Cardiac muscle cell (in vitro differentiated cells and primary cell): ENCODE data around the gene MARK4. TPM values are rescaled to one million over a fixed set of nuclear protein-coding genes. Genes with fewer than 3 reads are reported as not detected.

ENCODE experiments used
- DNase-seq, 2 donors: peaks; one replicate each; pipeline versions ENCODE4 v3.0.0 to v3.0.0-alpha.2; 2010 to 2017; ENCODE audit warnings: low read depth in 1 of 2, low spot score in 1 of 2
- H3K27ac ChIP-seq: fragments of 200-600 bp; sonication (generic); 2 replicates; pipeline ENCODE4 v1.5.1; 2016
- H3K27me3 ChIP-seq: fragments of 200-600 bp; sonication (generic); 2 replicates; pipeline ENCODE4 v1.6.0; 2016; ENCODE audit warnings: control low read depth
- H3K36me3 ChIP-seq: fragments of 200-600 bp; sonication (generic); 2 replicates; pipeline ENCODE4 v1.5.1; 2016; ENCODE audit warnings: control low read depth
- H3K4me1 ChIP-seq: fragments of 200-600 bp; sonication (generic); 2 replicates; pipeline ENCODE4 v1.8.1; 2017; ENCODE audit warnings: low read depth, mild to moderate bottlenecking, mixed run types
- H3K4me3 ChIP-seq: fragments of 200-600 bp; sonication (generic); 2 replicates; pipeline ENCODE4 v1.5.1; 2016; ENCODE audit warnings: mild to moderate bottlenecking
- H3K9me3 ChIP-seq: fragments of 200-600 bp; sonication (generic); 2 replicates; pipeline ENCODE4 v1.5.1; 2017; ENCODE audit warnings: low read depth, mild to moderate bottlenecking, control low read depth
- polyA plus RNA-seq: library from polyadenylated mRNA; unstranded; fragments of >200 nt; fragmentation: Nextera tagmentation; extraction: Ambion mirVana; gene quantifications from 2 replicates; pipeline ENCODE4 v1.2.1, GENCODE V29; 2016
- total RNA-seq: library from RNA; depleted of rRNA; stranded (reverse); fragments of >200 nt; gene quantifications from 2 replicates; pipeline ENCODE4 v1.2.3, GENCODE V29; 2016
- TF ChIP-seq, protein P1 (sequence below): IDR thresholded peaks from 2 replicates; pipeline ENCODE4 v1.5.1; 2012; ENCODE audit warnings: low read depth, mild to moderate bottlenecking, low read length

Gene MARK4
- total and polyA plus RNA-seq, 2 experiments from 2014 or later = 21.0 to 135 TPM

GRCh38 chr19:45255611-45256157, 4.6 kb downstream of the MARK4 start:
- DNase-seq = no peak
- Histone ChIP-seq H3K9me3 (no peaks in the 10 kb centered on the region), H3K4me3 (no peak overlapping the region), H3K36me3 (no peaks in the 10 kb centered on the region), H3K27me3 (no peaks in the 10 kb centered on the region), H3K4me1 (no peaks in the 10 kb centered on the region), H3K27ac (no peak overlapping the region)
- TF ChIP-seq, protein P1, sequence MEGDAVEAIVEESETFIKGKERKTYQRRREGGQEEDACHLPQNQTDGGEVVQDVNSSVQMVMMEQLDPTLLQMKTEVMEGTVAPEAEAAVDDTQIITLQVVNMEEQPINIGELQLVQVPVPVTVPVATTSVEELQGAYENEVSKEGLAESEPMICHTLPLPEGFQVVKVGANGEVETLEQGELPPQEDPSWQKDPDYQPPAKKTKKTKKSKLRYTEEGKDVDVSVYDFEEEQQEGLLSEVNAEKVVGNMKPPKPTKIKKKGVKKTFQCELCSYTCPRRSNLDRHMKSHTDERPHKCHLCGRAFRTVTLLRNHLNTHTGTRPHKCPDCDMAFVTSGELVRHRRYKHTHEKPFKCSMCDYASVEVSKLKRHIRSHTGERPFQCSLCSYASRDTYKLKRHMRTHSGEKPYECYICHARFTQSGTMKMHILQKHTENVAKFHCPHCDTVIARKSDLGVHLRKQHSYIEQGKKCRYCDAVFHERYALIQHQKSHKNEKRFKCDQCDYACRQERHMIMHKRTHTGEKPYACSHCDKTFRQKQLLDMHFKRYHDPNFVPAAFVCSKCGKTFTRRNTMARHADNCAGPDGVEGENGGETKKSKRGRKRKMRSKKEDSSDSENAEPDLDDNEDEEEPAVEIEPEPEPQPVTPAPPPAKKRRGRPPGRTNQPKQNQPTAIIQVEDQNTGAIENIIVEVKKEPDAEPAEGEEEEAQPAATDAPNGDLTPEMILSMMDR = no peak

DNA sequence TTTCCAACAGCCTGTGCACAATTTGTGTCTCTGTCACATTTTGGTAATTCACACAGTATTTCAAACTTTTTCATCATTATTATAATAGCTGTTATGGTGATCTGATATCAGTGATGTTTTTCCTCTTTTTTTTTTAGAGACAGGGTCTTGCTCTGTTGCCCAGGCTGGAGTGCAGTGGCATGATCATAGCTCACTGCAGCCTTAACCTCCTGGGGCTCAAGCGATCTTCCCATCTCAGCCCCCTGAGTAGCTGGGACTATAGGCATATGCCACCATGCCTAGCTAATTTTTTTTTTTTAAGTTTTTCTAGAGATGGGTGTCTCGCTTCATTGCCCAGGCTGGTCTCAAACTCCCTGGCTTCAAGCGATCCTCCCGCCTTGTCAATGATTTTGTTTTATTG, 5.8 kb downstream of the MARK4 start:
- no peak overlapping the region for H3K4me3 ChIP-seq
- H3K27me3 ChIP-seq = no peaks in the 10 kb centered on the region
- no peak for DNase-seq
- no peaks in the 10 kb centered on the region for H3K4me1 ChIP-seq
- no peaks in the 10 kb centered on the region for H3K9me3 ChIP-seq
- no peaks in the 10 kb centered on the region for H3K36me3 ChIP-seq
- TF ChIP-seq, protein P1 = no peak
- H3K27ac ChIP-seq = no peak overlapping the region

GRCh38 chr19:45258862-45259261, 7.8 kb downstream of the MARK4 start:
- H3K4me1 ChIP-seq = no peaks in the 10 kb centered on the region
- no peak for DNase-seq
- no peak overlapping the region for H3K4me3 ChIP-seq
- H3K27ac ChIP-seq = no peak overlapping the region
- peaks cover 3% of the 10 kb centered on the region for H3K36me3 ChIP-seq
- TF ChIP-seq, protein P1 = no peak
- H3K27me3 ChIP-seq = no peaks in the 10 kb centered on the region
- H3K9me3 ChIP-seq = no peaks in the 10 kb centered on the region

- H3K4me1 ChIP-seq = no peaks in the 10 kb centered on the region
- no peak overlapping the region for H3K27ac ChIP-seq
- no peak for DNase-seq
- no peaks in the 10 kb centered on the region for H3K9me3 ChIP-seq
- H3K4me3 ChIP-seq = no peak overlapping the region
- H3K36me3 ChIP-seq = peaks cover 7% of the 10 kb centered on the region
- H3K27me3 ChIP-seq = no peaks in the 10 kb centered on the region
- TF ChIP-seq, protein P1 = no peak
Observed at GRCh38 chr19:45262570-45262969, 11.5 kb downstream of the MARK4 start.

DNA sequence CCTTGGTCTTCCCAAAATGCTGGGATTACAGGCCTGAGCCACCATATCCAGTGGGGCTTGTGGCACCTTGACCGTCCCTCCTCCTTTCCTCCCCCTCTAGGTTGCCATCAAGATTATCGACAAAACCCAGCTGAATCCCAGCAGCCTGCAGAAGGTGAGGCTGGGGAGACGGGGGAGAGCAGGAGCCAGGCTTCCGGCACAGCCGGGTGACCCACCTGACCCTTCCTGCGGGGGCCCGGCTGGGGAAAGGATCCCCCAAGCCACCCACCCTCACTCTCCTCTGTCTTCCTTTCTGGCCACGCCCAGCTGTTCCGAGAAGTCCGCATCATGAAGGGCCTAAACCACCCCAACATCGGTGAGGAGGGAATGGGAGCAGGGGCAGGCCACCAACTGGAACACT, 11.9 kb downstream of the MARK4 start:
- no peak overlapping the region for H3K27ac ChIP-seq
- peaks cover 8% of the 10 kb centered on the region for H3K36me3 ChIP-seq
- no peaks in the 10 kb centered on the region for H3K4me1 ChIP-seq
- H3K4me3 ChIP-seq = no peak overlapping the region
- H3K9me3 ChIP-seq = no peaks in the 10 kb centered on the region
- TF ChIP-seq, protein P1 = no peak
- H3K27me3 ChIP-seq = no peaks in the 10 kb centered on the region
- no peak for DNase-seq
